ENCODE measurements around the gene NOM1. TPM values are rescaled to one million over a fixed set of nuclear protein-coding genes. Genes with fewer than 3 reads are reported as not detected.

The NOM1 gene
- total RNA-seq, 1 experiment from 2014 or later: 35.4 TPM

DNA sequence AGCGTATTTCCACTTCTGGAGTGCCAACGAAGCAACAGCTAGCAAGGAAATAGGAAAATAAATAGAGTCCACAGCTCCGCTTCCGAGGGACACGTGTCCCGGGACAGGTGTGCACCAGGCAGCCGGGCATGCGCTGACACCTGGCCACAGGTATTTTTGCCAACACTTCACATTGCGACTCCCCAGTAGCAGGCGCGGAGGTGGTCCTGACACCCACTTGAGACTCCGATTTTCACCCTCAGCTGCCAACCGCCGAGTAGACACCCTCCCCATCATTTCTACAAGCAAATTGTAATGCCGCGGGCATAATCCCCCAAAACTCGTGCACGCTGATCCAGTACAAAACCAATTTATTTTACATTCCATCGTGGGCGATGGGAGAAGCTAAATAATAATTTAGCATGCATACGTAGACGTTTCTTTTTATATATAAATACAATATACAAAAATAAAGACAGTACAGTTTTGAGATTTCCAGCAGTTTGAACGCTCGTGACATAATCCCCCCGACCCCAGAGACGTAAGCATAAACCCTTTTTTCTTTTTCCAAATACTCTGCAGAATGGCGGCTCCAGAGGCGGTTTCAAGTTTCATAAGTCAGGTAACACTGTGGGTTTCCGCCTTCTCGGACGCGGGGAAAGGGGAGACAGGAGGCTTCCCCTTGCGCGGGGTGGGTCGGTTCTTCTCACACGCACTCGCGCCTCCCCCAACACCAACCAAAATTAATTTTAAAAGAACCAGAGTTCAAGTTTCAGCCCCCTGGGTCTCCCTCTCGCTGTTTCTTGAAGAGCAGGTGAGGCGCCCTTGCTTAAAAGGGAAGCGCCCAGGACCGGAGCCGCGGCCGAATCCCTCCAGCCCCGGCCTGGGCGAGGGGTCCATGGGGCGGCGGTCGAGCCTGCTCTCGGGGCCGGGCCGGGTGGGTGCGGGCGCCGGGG lies 55.3 kb downstream of the NOM1 start:
- Histone ChIP-seq H3K9me3 (ENCODE audit: control insufficient read depth in 1 of 2, insufficient read depth in 1 of 2, low read depth in 1 of 2, low read length in 2 of 2) (no peaks in the 10 kb centered on the region), H3K9me2 (ENCODE audit: insufficient read depth) (no peaks in the 10 kb centered on the region), H2AFZ (ENCODE audit: low read depth, low read length, poor library complexity, severe bottlenecking) (no peak overlapping the region), H3K4me2 (ENCODE audit: low read length) (no peak overlapping the region), H3K27ac (ENCODE audit: low read depth, low read length) (no peak overlapping the region), H3K27me3 (ENCODE audit: insufficient read depth, low read length) (no peaks in the 10 kb centered on the region), H3K36me3 (ENCODE audit: control insufficient read depth in 1 of 2, insufficient read depth in 2 of 2, low read length in 2 of 2) (no peaks in the 10 kb centered on the region; a peak in 1 of 4 replicates), H4K20me1 (ENCODE audit: insufficient read depth) (no peaks in the 10 kb centered on the region), H3K4me1 (ENCODE audit: control insufficient read depth in 1 of 2, insufficient read depth in 2 of 2, low read length in 2 of 2) (peaks cover 13 to 23% of the 10 kb centered on the region in 2 experiments), H3K9ac (ENCODE audit: low read length) (no peak overlapping the region), H3K4me3 (replicated peaks in 1 of 2; ENCODE audit: low read depth in 1 of 2, low read length in 2 of 2) (no peak overlapping the region), H3K79me2 (ENCODE audit: insufficient read depth, low read length) (no peaks in the 10 kb centered on the region)
- ChIA-PET CTCF (no interaction called here), RAD21 (ENCODE audit: low non-redundant PET in 1 of 2, low total read pairs in 2 of 2, uncharacterized antibody in 2 of 2, unreplicated experiment in 2 of 2) (no interaction called here), POLR2A (no interaction called here)
- DNase-seq (ENCODE audit: low read depth, low spot score): no peak
- ATAC-seq: no peak
- intact Hi-C loops (cut with micrococcal nuclease): loop anchor here (5.0 kb wide), 1 partner anchor 138 kb away; no protein-coding TSS in a partner anchor
- no TSS peak for BruUV-seq (replicated peaks)
- TF ChIP-seq SRF (IDR thresholded peaks at IDR 0.05; ENCODE audit: low read depth) (no peak), YY1 (IDR thresholded peaks at IDR 0.05; ENCODE audit: extremely low read depth, insufficient replicate concordance, low read depth, low read length) (no peak), RAD21 (IDR thresholded peaks at IDR 0.05; ENCODE audit: low read depth) (no peak), POLR2A (IDR thresholded peaks at IDR 0.05; ENCODE audit: borderline replicate concordance, extremely low read depth, insufficient read depth, insufficient read length) (no peak)
- TF ChIP-seq, protein P1, sequence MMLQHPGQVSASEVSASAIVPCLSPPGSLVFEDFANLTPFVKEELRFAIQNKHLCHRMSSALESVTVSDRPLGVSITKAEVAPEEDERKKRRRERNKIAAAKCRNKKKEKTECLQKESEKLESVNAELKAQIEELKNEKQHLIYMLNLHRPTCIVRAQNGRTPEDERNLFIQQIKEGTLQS (IDR thresholded peaks at IDR 0.05): no peak

DNA sequence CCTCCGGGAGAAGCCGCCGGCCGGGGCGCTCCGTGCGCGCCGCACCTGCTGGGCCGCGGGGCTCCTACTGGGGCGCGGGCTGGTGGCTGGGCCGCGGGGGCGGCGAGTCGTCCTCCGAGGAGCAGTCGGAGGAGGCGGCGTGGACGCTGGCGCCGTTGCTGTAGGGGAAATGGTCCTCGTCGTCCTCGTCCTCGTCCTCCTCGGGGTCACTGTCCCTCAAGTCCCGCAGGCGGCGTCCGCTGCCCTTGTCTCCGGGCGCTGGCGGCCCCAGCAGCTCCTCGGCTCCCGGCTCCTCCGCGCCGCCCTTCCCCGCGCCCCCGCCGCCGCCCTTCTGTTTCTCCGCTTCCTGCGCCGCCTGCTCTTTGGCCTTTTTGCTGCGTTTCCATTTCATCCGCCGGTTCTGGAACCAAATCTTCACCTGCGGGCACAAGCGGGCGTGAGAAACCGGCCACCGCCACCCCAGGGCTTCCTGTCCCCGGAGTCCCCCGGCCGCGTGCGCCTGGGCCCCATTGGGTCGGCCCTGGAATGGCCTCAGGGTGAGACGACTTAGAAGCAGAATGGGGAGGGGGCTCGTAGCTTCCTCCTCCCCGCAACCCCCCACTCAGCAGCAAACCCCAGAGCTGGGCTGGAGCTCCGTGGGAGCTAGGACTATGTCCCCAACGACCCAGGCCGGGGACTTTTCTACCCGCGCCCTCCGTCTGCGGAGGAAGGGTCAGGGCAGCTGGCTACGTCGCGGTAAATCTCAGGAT lies 56.1 kb downstream of the NOM1 start:
- RAD21 ChIA-PET (ENCODE audit: low non-redundant PET in 1 of 2, low total read pairs in 2 of 2, uncharacterized antibody in 2 of 2, unreplicated experiment in 2 of 2): no interaction called here
- CTCF ChIA-PET: no interaction called here
- H3K4me2 ChIP-seq (ENCODE audit: low read length): no peak overlapping the region

More for the DNA sequence above, 56.1 kb downstream of the NOM1 start:
- H3K4me1 ChIP-seq (ENCODE audit: control insufficient read depth in 1 of 2, insufficient read depth in 2 of 2, low read length in 2 of 2): peaks cover 12 to 17% of the 10 kb centered on the region in 2 experiments
- no peak overlapping the region for H3K27ac ChIP-seq (ENCODE audit: low read depth, low read length)
- no peaks in the 10 kb centered on the region for H3K9me3 ChIP-seq (ENCODE audit: control insufficient read depth in 1 of 2, insufficient read depth in 1 of 2, low read depth in 1 of 2, low read length in 2 of 2)
- H3K9ac ChIP-seq (ENCODE audit: low read length): no peak overlapping the region
- H4K20me1 ChIP-seq (ENCODE audit: insufficient read depth): no peaks in the 10 kb centered on the region
- intact Hi-C loops (cut with micrococcal nuclease): no loop called here
- H3K27me3 ChIP-seq (ENCODE audit: insufficient read depth, low read length): no peaks in the 10 kb centered on the region
- no peaks in the 10 kb centered on the region for H3K9me2 ChIP-seq (ENCODE audit: insufficient read depth)
- POLR2A ChIA-PET: no interaction called here
- BruUV-seq (replicated peaks): no TSS peak
- no peaks in the 10 kb centered on the region; a peak in 1 of 4 replicates for H3K36me3 ChIP-seq (ENCODE audit: control insufficient read depth in 1 of 2, insufficient read depth in 2 of 2, low read length in 2 of 2)
- ATAC-seq (no peak), DNase-seq (ENCODE audit: low read depth, low spot score) (no peak)
- H3K79me2 ChIP-seq (ENCODE audit: insufficient read depth, low read length): no peaks in the 10 kb centered on the region
- H3K4me3 ChIP-seq (replicated peaks in 1 of 2; ENCODE audit: low read depth in 1 of 2, low read length in 2 of 2): no peak overlapping the region
- no peak overlapping the region for H2AFZ ChIP-seq (ENCODE audit: low read depth, low read length, poor library complexity, severe bottlenecking)
- no peak for TF ChIP-seq CEBPB (IDR thresholded peaks at IDR 0.05; ENCODE audit: low read depth)
- TF ChIP-seq, protein P2, sequence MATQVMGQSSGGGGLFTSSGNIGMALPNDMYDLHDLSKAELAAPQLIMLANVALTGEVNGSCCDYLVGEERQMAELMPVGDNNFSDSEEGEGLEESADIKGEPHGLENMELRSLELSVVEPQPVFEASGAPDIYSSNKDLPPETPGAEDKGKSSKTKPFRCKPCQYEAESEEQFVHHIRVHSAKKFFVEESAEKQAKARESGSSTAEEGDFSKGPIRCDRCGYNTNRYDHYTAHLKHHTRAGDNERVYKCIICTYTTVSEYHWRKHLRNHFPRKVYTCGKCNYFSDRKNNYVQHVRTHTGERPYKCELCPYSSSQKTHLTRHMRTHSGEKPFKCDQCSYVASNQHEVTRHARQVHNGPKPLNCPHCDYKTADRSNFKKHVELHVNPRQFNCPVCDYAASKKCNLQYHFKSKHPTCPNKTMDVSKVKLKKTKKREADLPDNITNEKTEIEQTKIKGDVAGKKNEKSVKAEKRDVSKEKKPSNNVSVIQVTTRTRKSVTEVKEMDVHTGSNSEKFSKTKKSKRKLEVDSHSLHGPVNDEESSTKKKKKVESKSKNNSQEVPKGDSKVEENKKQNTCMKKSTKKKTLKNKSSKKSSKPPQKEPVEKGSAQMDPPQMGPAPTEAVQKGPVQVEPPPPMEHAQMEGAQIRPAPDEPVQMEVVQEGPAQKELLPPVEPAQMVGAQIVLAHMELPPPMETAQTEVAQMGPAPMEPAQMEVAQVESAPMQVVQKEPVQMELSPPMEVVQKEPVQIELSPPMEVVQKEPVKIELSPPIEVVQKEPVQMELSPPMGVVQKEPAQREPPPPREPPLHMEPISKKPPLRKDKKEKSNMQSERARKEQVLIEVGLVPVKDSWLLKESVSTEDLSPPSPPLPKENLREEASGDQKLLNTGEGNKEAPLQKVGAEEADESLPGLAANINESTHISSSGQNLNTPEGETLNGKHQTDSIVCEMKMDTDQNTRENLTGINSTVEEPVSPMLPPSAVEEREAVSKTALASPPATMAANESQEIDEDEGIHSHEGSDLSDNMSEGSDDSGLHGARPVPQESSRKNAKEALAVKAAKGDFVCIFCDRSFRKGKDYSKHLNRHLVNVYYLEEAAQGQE (IDR thresholded peaks at IDR 0.05; ENCODE audit: low read depth): no peak
- no peak for TF ChIP-seq ELF1 (IDR thresholded peaks at IDR 0.05; ENCODE audit: borderline replicate concordance, low read depth)

All from HCT116 (cell line).